Measurements from ENCODE around the gene APOA4. TPM values are rescaled to one million over a fixed set of nuclear protein-coding genes. Genes with fewer than 3 reads are reported as not detected.

APOA4 gene
- total and polyA plus RNA-seq, 2 of the 13 experiments (the other 11 are each of a cell fraction or from before 2014, with no cell fraction given), result 3.8 to 7.2 TPM

GRCh38 chr11:116868066-116868465, 45.0 kb upstream of the APOA4 start:
- H4K20me1 ChIP-seq (ENCODE audit: insufficient read depth, low read length), result no peaks in the 10 kb centered on the region
- H3K4me2 ChIP-seq (ENCODE audit: low read depth, low read length), result no peak overlapping the region
- TF ChIP-seq ZFP91 (CRISPR knock-in tag; IDR thresholded peaks at IDR 0.05; ENCODE audit: borderline replicate concordance), result no peak
- TF ChIP-seq MYNN (CRISPR knock-in tag; IDR thresholded peaks at IDR 0.05; ENCODE audit: low read depth), result no peak
- TF ChIP-seq MTF2 (CRISPR knock-in tag; IDR thresholded peaks at IDR 0.05; ENCODE audit: borderline replicate concordance), result no peak
- no peak for TF ChIP-seq ZBTB49 (CRISPR knock-in tag; IDR thresholded peaks at IDR 0.05; ENCODE audit: borderline replicate concordance)
- no peaks in the 10 kb centered on the region for H3K9me3 ChIP-seq (ENCODE audit: low read length)
- no peaks in the 10 kb centered on the region for H3K79me2 ChIP-seq (ENCODE audit: insufficient read depth, low read length)
- peaks cover 24 to 88% of the 10 kb centered on the region in 2 experiments for H3K36me3 ChIP-seq (replicated peaks in 1 of 2; ENCODE audit: control insufficient read depth in 1 of 2, insufficient read depth in 2 of 2, low read length in 2 of 2)
- ATAC-seq (no peak), FAIRE-seq (no peak), DNase-seq (ENCODE audit: low spot score) (no peak)
- in situ Hi-C loops (cut with HindIII; ENCODE audit: extremely low pct_ligation_motif_present, low pct_unique_long_range_greater_than_20kb), result no loop called here
- intact Hi-C loops (cut with micrococcal nuclease; ENCODE audit: unreplicated experiment), result no loop called here
- H3K27me3 ChIP-seq (ENCODE audit: control insufficient read depth in 1 of 2, insufficient read depth in 2 of 2, low read length in 2 of 2), result no peaks in the 10 kb centered on the region
- H3K27ac ChIP-seq (ENCODE audit: extremely low read length, insufficient read depth, low read length), result no peak overlapping the region
- BruUV-seq (replicated peaks), result no TSS peak
- no peak overlapping the region for H3K9ac ChIP-seq (ENCODE audit: insufficient read depth, low read depth, low read length)
- H3K4me3 ChIP-seq (replicated peaks in 1 of 3; ENCODE audit: insufficient read depth in 1 of 3, low read depth in 2 of 3, low read length in 3 of 3), result no peak overlapping the region
- WGBS (ENCODE audit: low lambda C conversion rate), result 96% methylated on average over 3 of the region's 3 CpGs
- H3K4me1 ChIP-seq (ENCODE audit: insufficient read depth, low read length), result peaks cover 20% of the 10 kb centered on the region
- CTCF ChIA-PET (ENCODE audit: low intra/inter-chr PET ratio, low total read pairs), result no interaction called here
- H2AFZ ChIP-seq (ENCODE audit: low read length), result no peak overlapping the region
- POLR2A ChIA-PET, result no interaction called here

- H2AFZ ChIP-seq (ENCODE audit: low read length), result no peak overlapping the region
- no TSS peak for BruUV-seq (replicated peaks)
- no peaks in the 10 kb centered on the region for H3K9me3 ChIP-seq (ENCODE audit: low read length)
- no peak overlapping the region for H3K9ac ChIP-seq (ENCODE audit: insufficient read depth, low read depth, low read length)
- in situ Hi-C loops (cut with HindIII; ENCODE audit: extremely low pct_ligation_motif_present, low pct_unique_long_range_greater_than_20kb) (no loop called here), intact Hi-C loops (cut with micrococcal nuclease; ENCODE audit: unreplicated experiment) (no loop called here)
- no peak overlapping the region for H3K4me3 ChIP-seq (replicated peaks in 1 of 3; ENCODE audit: insufficient read depth in 1 of 3, low read depth in 2 of 3, low read length in 3 of 3)
- no peak for DNase-seq (ENCODE audit: low spot score)
- TF ChIP-seq RBM22 (optimal IDR thresholded peaks at IDR 0.05; ENCODE audit: low read length) (peak; percentile 48), ZNF547 (CRISPR knock-in tag; IDR thresholded peaks at IDR 0.05) (no peak)
- no peak overlapping the region for H3K27ac ChIP-seq (ENCODE audit: extremely low read length, insufficient read depth, low read length)
- WGBS (ENCODE audit: low lambda C conversion rate), result 94% methylated on average over 7 of the region's 11 CpGs
- ChIA-PET CTCF (ENCODE audit: low intra/inter-chr PET ratio, low total read pairs) (no interaction called here), POLR2A (no interaction called here)
- H3K36me3 ChIP-seq (replicated peaks in 1 of 2; ENCODE audit: control insufficient read depth in 1 of 2, insufficient read depth in 2 of 2, low read length in 2 of 2), result peaks cover 22 to 84% of the 10 kb centered on the region in 2 experiments
- no peak overlapping the region for H3K4me2 ChIP-seq (ENCODE audit: low read depth, low read length)
- no peaks in the 10 kb centered on the region for H4K20me1 ChIP-seq (ENCODE audit: insufficient read depth, low read length)
- H3K27me3 ChIP-seq (ENCODE audit: control insufficient read depth in 1 of 2, insufficient read depth in 2 of 2, low read length in 2 of 2), result no peaks in the 10 kb centered on the region
- no peak for FAIRE-seq
- ATAC-seq, result no peak
- H3K79me2 ChIP-seq (ENCODE audit: insufficient read depth, low read length), result no peaks in the 10 kb centered on the region
- H3K4me1 ChIP-seq (ENCODE audit: insufficient read depth, low read length), result peaks cover 20% of the 10 kb centered on the region
These were observed 44.5 kb upstream of the APOA4 start for GRCh38 chr11:116867619-116868018.

Measured in HepG2 (cell line).